HEK293T (cell line): ENCODE measurements around the gene RPRD2.

Experiments
- ARNT ChIP-seq: fragments of 450-650 bp; IDR thresholded peaks from 2 replicates; pipeline ENCODE4 v1.6.1; 2017; ENCODE audit warnings: mild to moderate bottlenecking
- BHLHE40 ChIP-seq: fragments of 450-650 bp; IDR thresholded peaks from 2 replicates; pipeline ENCODE4 v1.6.1; 2016; ENCODE audit warnings: mild to moderate bottlenecking, moderate library complexity, borderline replicate concordance
- ELF4 ChIP-seq: fragments of 450-650 bp; IDR thresholded peaks from 2 replicates; pipeline ENCODE4 v1.6.1; 2017; ENCODE audit warnings: antibody characterized with exemption
- FOXA1 ChIP-seq: fragments of 450-650 bp; IDR thresholded peaks from 2 replicates; pipeline ENCODE4 v1.6.1; 2016; ENCODE audit warnings: mild to moderate bottlenecking
- FOXK2 ChIP-seq: fragments of 450-650 bp; IDR thresholded peaks from 2 replicates; pipeline ENCODE4 v1.6.1; 2016; ENCODE audit warnings: mild to moderate bottlenecking
- FOXM1 ChIP-seq: fragments of 450-650 bp; IDR thresholded peaks from 2 replicates; pipeline ENCODE4 v1.6.1; 2017; ENCODE audit warnings: mild to moderate bottlenecking, borderline replicate concordance
- HDGF ChIP-seq: fragments of 450-650 bp; IDR thresholded peaks from 2 replicates; pipeline ENCODE4 v1.6.1; 2017; ENCODE audit warnings: antibody characterized with exemption, borderline replicate concordance
- L3MBTL2 ChIP-seq: fragments of 450-650 bp; conservative IDR thresholded peaks from 2 replicates; pipeline ENCODE4 v1.6.1; 2016; ENCODE audit warnings: mild to moderate bottlenecking
- NFRKB ChIP-seq: fragments of 450-650 bp; IDR thresholded peaks from 2 replicates; pipeline ENCODE4 v1.6.1; 2016; ENCODE audit warnings: mild to moderate bottlenecking, moderate library complexity
- SP1 ChIP-seq: fragments of 450-650 bp; IDR thresholded peaks from 2 replicates; pipeline ENCODE4 v1.6.1; 2017
- SUZ12 ChIP-seq: fragments of 450-650 bp; IDR thresholded peaks from 2 replicates; pipeline ENCODE4 v1.6.1; 2016; ENCODE audit warnings: mild to moderate bottlenecking
- TARDBP ChIP-seq: fragments of 450-650 bp; IDR thresholded peaks from 2 replicates; pipeline ENCODE4 v1.6.1; 2016
- ZNF384 ChIP-seq: fragments of 450-650 bp; IDR thresholded peaks from 2 replicates; pipeline ENCODE4 v1.6.1; 2016
- TF ChIP-seq, protein P1 (sequence below): fragments of 450-650 bp; IDR thresholded peaks from 2 replicates; pipeline ENCODE4 v1.6.1; 2016

DNA sequence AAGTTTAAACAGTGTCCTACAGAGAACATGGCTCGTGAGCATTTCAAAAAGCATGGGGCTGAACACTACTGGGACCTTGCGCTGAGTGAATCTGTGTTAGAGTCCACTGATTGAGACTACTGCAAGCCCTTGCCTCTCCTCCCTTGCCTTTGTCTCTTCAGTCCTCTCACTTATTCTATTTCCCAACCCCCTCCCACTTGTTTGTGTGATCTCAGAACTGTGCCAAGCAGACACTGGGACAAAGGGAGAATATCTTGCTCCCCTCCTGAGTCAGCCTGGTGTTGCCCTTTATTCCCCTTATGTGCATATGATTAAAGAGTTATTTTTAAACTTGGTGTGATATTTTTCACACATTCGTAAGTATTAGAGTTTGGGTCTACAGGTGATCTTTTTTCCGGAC lies 11.1 kb upstream of the RPRD2 start:
- TF ChIP-seq FOXK2: no peak
- TF ChIP-seq FOXA1: no peak
- TF ChIP-seq FOXM1: no peak
- TF ChIP-seq NFRKB: no peak
- TF ChIP-seq ARNT: no peak
- no peak for TF ChIP-seq ZNF384
- TF ChIP-seq BHLHE40: no peak
- TF ChIP-seq L3MBTL2: no peak
- no peak for TF ChIP-seq ELF4
- TF ChIP-seq, protein P1, sequence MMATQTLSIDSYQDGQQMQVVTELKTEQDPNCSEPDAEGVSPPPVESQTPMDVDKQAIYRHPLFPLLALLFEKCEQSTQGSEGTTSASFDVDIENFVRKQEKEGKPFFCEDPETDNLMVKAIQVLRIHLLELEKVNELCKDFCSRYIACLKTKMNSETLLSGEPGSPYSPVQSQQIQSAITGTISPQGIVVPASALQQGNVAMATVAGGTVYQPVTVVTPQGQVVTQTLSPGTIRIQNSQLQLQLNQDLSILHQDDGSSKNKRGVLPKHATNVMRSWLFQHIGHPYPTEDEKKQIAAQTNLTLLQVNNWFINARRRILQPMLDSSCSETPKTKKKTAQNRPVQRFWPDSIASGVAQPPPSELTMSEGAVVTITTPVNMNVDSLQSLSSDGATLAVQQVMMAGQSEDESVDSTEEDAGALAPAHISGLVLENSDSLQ: no peak
- no peak for TF ChIP-seq SP1
- no peak for TF ChIP-seq SUZ12
- TF ChIP-seq HDGF: no peak
- no peak for TF ChIP-seq TARDBP
